GM12878 (cell line): Measurements from ENCODE around the gene ZNF366. TPM values are rescaled to one million over a fixed set of nuclear protein-coding genes. Genes with fewer than 3 reads are reported as not detected.

Experiments
- ATAC-seq: fragments of 200-7000 bp; cut with Tn5 transposase; 3 replicates; pipeline ENCODE4 v1.9.1; 2020; ENCODE audit warnings: mild to moderate bottlenecking, moderate library complexity
- BruUV-seq: library from RNA; stranded (reverse); fragments of 400-500 nt; replicated peaks from 2 replicates; lab custom pipeline; 2021; lab: Mats Ljungman, UMichigan
- CTCF ChIA-PET: fragments of 300-600 bp; sonication (Branson Sonifier 250); formaldehyde crosslinking; extraction: SDS; loops from one replicate; lab custom pipeline; 2021; ENCODE audit warnings: inconsistent platforms; lab: Yijun Ruan, JAX
- POLR2A ChIA-PET: fragments of 350-600 bp; formaldehyde crosslinking; extraction: SDS; loops from one replicate; lab custom pipeline; 2021; ENCODE audit warnings: inconsistent platforms; lab: Charles Lee
- RAD21 ChIA-PET: fragments of 300-600 bp; sonication (Branson Sonifier 250); formaldehyde crosslinking; loops from one replicate; lab custom pipeline; 2023; ENCODE audit warnings: antibody characterized with exemption; ENCODE audit not compliant: unreplicated experiment; lab: Charles Lee
- SMC1A ChIA-PET: fragments of 300-600 bp; sonication (Branson Sonifier 250); formaldehyde crosslinking; loops from one replicate; lab custom pipeline; 2023; ENCODE audit not compliant: unreplicated experiment, uncharacterized antibody; lab: Charles Lee
- DNase-seq: peaks from one replicate; pipeline ENCODE4 v3.0.0-alpha.2; 2011; ENCODE audit warnings: low read depth, low spot score
- FAIRE-seq: peaks from 3 replicates; lab custom pipeline; 2011; peaks lifted over from hg19 to GRCh38; lab: Jason Lieb, UNC
- H2AFZ ChIP-seq: 2 replicates; pipeline ENCODE4 v1.6.0; 2011; ENCODE audit warnings: low read depth, low read length, control low read depth; ENCODE audit not compliant: control insufficient read depth
- H3K27ac ChIP-seq: 2 replicates; pipeline ENCODE4 v1.5.1; 2011; ENCODE audit warnings: control low read depth; ENCODE audit not compliant: control insufficient read depth, insufficient read depth
- H3K27me3 ChIP-seq, 2 experiments: replicated peaks in 1 of 2; 2 replicates each; pipeline versions ENCODE4 v1.6.0 to v1.6.1; 2011; ENCODE audit warnings: low read length in 1 of 2; ENCODE audit not compliant: control insufficient read depth in 2 of 2, insufficient read depth in 2 of 2
- H3K36me3 ChIP-seq, 2 experiments: 2 replicates each; pipeline ENCODE4 v1.5.1; 2011; ENCODE audit warnings: low read length in 1 of 2; ENCODE audit not compliant: control insufficient read depth in 2 of 2, insufficient read depth in 2 of 2
- H3K4me1 ChIP-seq: 2 replicates; pipeline ENCODE4 v1.6.1; 2011; ENCODE audit warnings: mild to moderate bottlenecking, low read length, moderate library complexity, mixed read lengths; ENCODE audit not compliant: control insufficient read depth, insufficient read depth
- H3K4me2 ChIP-seq: 2 replicates; pipeline ENCODE4 v1.6.0; 2011; ENCODE audit warnings: control low read depth; ENCODE audit not compliant: control insufficient read depth, insufficient read depth
- H3K4me3 ChIP-seq: fragments of 200-600 bp; sonication (generic); 2 replicates; pipeline ENCODE4 v1.5.1; 2016
- H3K79me2 ChIP-seq: 2 replicates; pipeline ENCODE4 v1.6.0; 2011; ENCODE audit warnings: low read length; ENCODE audit not compliant: control insufficient read depth, insufficient read depth
- H3K9ac ChIP-seq: 2 replicates; pipeline ENCODE4 v1.8.0; 2011; ENCODE audit warnings: low read length, control low read depth, mixed read lengths; ENCODE audit not compliant: control insufficient read depth, insufficient read depth
- H3K9me3 ChIP-seq: replicated peaks from 3 replicates; pipeline ENCODE4 v1.5.1; 2011; ENCODE audit warnings: mild to moderate bottlenecking, low read length; ENCODE audit not compliant: control insufficient read depth, insufficient read depth
- H4K20me1 ChIP-seq: 2 replicates; pipeline ENCODE4 v1.6.0; 2011; ENCODE audit not compliant: control insufficient read depth, insufficient read depth
- BCL11A ChIP-seq: IDR thresholded peaks from 2 replicates; pipeline ENCODE4 v1.6.1; 2011; ENCODE audit warnings: low read depth, low read length
- CTCF ChIP-seq, 3 experiments: IDR thresholded peaks in 2 of 3; conservative IDR thresholded peaks in 1 of 3; 2 replicates each; pipeline ENCODE4 v1.5.1; 2011; ENCODE audit warnings: low read depth in 3 of 3, low read length in 3 of 3, mild to moderate bottlenecking in 3 of 3, control low read depth in 2 of 3, moderate library complexity in 2 of 3, inconsistent platforms in 1 of 3, mixed read lengths in 1 of 3; ENCODE audit not compliant: control insufficient read depth in 2 of 3, insufficient read depth in 1 of 3; ENCODE audit errors: extremely low read depth in 1 of 3
- GATAD2B ChIP-seq: fragments of 450-650 bp; conservative IDR thresholded peaks from 2 replicates; pipeline ENCODE4 v1.6.1; 2017; ENCODE audit warnings: low read depth, mild to moderate bottlenecking, moderate library complexity
- MTA3 ChIP-seq: IDR thresholded peaks from 2 replicates; pipeline ENCODE4 v1.6.1; 2012; ENCODE audit warnings: low read length, inconsistent platforms, borderline replicate concordance
- PBX3 ChIP-seq: IDR thresholded peaks from 2 replicates; pipeline ENCODE4 v1.6.1; 2011; ENCODE audit warnings: mild to moderate bottlenecking, low read depth, low read length, moderate library complexity; ENCODE audit not compliant: insufficient replicate concordance
- PKNOX1 ChIP-seq: fragments of 450-650 bp; IDR thresholded peaks from 2 replicates; pipeline ENCODE4 v1.6.1; 2016; ENCODE audit warnings: mild to moderate bottlenecking
- RAD51 ChIP-seq: fragments of 450-650 bp; IDR thresholded peaks from 2 replicates; pipeline ENCODE4 v1.6.1; 2016; ENCODE audit warnings: moderate library complexity, mild to moderate bottlenecking, inconsistent platforms
- WRNIP1 ChIP-seq: IDR thresholded peaks from 2 replicates; pipeline ENCODE4 v1.6.1; 2011; ENCODE audit warnings: low read depth, low read length, improper control_type of control experiment, borderline replicate concordance
- ZNF592 ChIP-seq: fragments of 450-650 bp; IDR thresholded peaks from 2 replicates; pipeline ENCODE4 v1.6.1; 2017; ENCODE audit warnings: mild to moderate bottlenecking, moderate library complexity
- WGBS: methylation state at CpG from one replicate; pipeline ENCODE4 v1.1.6; 2016; ENCODE audit warnings: low lambda C conversion rate; ENCODE audit not compliant: insufficient replicate concordance, insufficient coverage; ENCODE audit errors: missing lambda C conversion rate; 5-methylcytosine and 5-hydroxymethylcytosine counted together
- in situ Hi-C: fragments of 300-500 bp; cut with MboI; formaldehyde crosslinking; loops from 9 replicates; pipeline ENCODE4 v1.14.3; 2018; ENCODE audit warnings: mixed read lengths
- intact Hi-C: fragments of 100-400 bp; cut with micrococcal nuclease; formaldehyde crosslinking; loops from one replicate; pipeline ENCODE4 v1.14.2; 2022; ENCODE audit not compliant: unreplicated experiment
- polyA plus RNA-seq, 11 experiments: library from polyadenylated mRNA; depleted of rRNA in 4 of 11; unstranded in 6 of 11; stranded (reverse) in 5 of 11; fragments of >200 nt; fragmentation: Nextera tagmentation in 4 of 11; fragmentation: Illumina TruSeq in 1 of 11; extraction: Ambion mirVana in 4 of 11; extraction: Trizol in 1 of 11; gene quantifications; 1 replicate in 1 of 11; 2 replicates in 10 of 11; pipeline versions ENCODE4 v1.2.1 to v1.2.3, GENCODE V29; 2011 to 2016; ENCODE audit warnings: inconsistent platforms in 2 of 11, missing spikeins in 2 of 11, low read depth in 1 of 11
- total RNA-seq, 4 experiments: library from RNA; depleted of rRNA in 3 of 4; stranded (reverse); fragments of >200 nt in 3 of 4; fragmentation: Illumina TruSeq in 1 of 4; extraction: Trizol in 1 of 4; gene quantifications; 2 replicates each; pipeline versions ENCODE4 v1.2.1 to v1.2.3, GENCODE V29; 2013 to 2021

ZNF366 gene
- total and polyA plus RNA-seq, 10 of the 15 experiments (the other 5 are each of a cell fraction or from before 2014, with no cell fraction given): 0.01 to 0.18 (median 0.04) TPM; not detected in 6

- H3K9me3 ChIP-seq: no peaks in the 10 kb centered on the region
- FAIRE-seq: no peak
- no peaks in the 10 kb centered on the region for H3K79me2 ChIP-seq
- in situ Hi-C loops: no loop called here
- TF ChIP-seq PKNOX1: no peak
- no peak for TF ChIP-seq BCL11A
- no peak for TF ChIP-seq CTCF (IDR thresholded peaks at IDR 0.05 in 2 of 3, conservative IDR thresholded peaks at IDR 0.05 in 1 of 3; ENCODE audit: control insufficient read depth in 2 of 3, extremely low read depth in 1 of 3, insufficient read depth in 1 of 3, low read depth in 3 of 3, low read length in 3 of 3)
- no peak for TF ChIP-seq ZNF592
- no peak for TF ChIP-seq MTA3
- no peak for TF ChIP-seq RAD51
- no peak for TF ChIP-seq WRNIP1
- TF ChIP-seq GATAD2B: no peak
- TF ChIP-seq PBX3: no peak
- TF ChIP-seq, all 136 proteins: peak for 0
- H3K27me3 ChIP-seq: no peaks in the 10 kb centered on the region
- H4K20me1 ChIP-seq: no peaks in the 10 kb centered on the region
- H2AFZ ChIP-seq: no peak overlapping the region
- ChIA-PET RAD21 (interaction anchor here (1.0 kb wide), 1 partner anchor 49 kb away, joined by 3 read pairs; no protein-coding TSS in a partner anchor), SMC1A (interaction anchor here (0.6 to 3.0 kb wide), 6 partner anchors 10 to 109 kb away, joined by 3 to 12 read pairs (median 4); no protein-coding TSS in a partner anchor), CTCF (interaction anchor here (0.9 to 1.4 kb wide), 4 partner anchors 11 to 108 kb away, joined by 3 to 4 read pairs (median 3); no protein-coding TSS in a partner anchor), POLR2A (no interaction called here)
- BruUV-seq: no TSS peak
- H3K36me3 ChIP-seq: no peaks in the 10 kb centered on the region
- intact Hi-C loops: no loop called here
- H3K27ac ChIP-seq: no peak overlapping the region
- H3K4me1 ChIP-seq: no peaks in the 10 kb centered on the region
- ATAC-seq: no peak
- no peak for DNase-seq
- H3K9ac ChIP-seq: no peak overlapping the region
- H3K4me2 ChIP-seq: no peak overlapping the region
- 82% methylated on average over 5 of the region's 5 CpGs for WGBS
- no peak overlapping the region for H3K4me3 ChIP-seq
These were observed 91.4 kb downstream of the ZNF366 start for GRCh38 chr5:72415616-72416325.
